SK-N-SH (cell line): ENCODE data around the gene EWSR1. TPM values are rescaled to one million over a fixed set of nuclear protein-coding genes. Genes with fewer than 3 reads are reported as not detected.

Experiments
- CTCF ChIA-PET: fragments of 300-600, 350-600 bp; formaldehyde crosslinking; extraction: SDS; loops from one replicate; lab custom pipeline; 2021; lab: Yijun Ruan, JAX
- POLR2A ChIA-PET: fragments of 350-600 bp; sonication (Branson Sonifier 250); formaldehyde crosslinking; extraction: SDS; loops from one replicate; lab custom pipeline; 2020; ENCODE audit warnings: antibody characterized with exemption, inconsistent platforms; lab: Yijun Ruan, JAX
- DNase-seq: peaks from one replicate; pipeline ENCODE4 v3.0.0; 2012
- H2AFZ ChIP-seq: fragments of 200-600 bp; sonication (generic); 2 replicates; pipeline ENCODE4 v1.8.1; 2016; ENCODE audit warnings: antibody characterized with exemption, mild to moderate bottlenecking, low read depth
- H3F3A ChIP-seq: fragments of 200-600 bp; sonication (generic); replicated peaks from 2 replicates; pipeline ENCODE3; 2016; ENCODE audit warnings: antibody characterized with exemption, mild to moderate bottlenecking; ENCODE audit not compliant: insufficient read depth
- H3K27ac ChIP-seq, 2 experiments: fragments of 200-500 bp in 1 of 2; fragments of 200-600 bp in 1 of 2; sonication (Bioruptor generic) in 1 of 2; sonication (generic), shearing (Covaris generic) in 1 of 2; 2 replicates each; pipeline versions ENCODE4 v1.5.1 to v1.6.1; 2014 to 2016; ENCODE audit warnings: low read depth in 2 of 2, inconsistent platforms in 1 of 2, low read length in 1 of 2, mild to moderate bottlenecking in 1 of 2, mixed read lengths in 1 of 2
- H3K27me3 ChIP-seq: fragments of 200-600 bp; sonication (generic), shearing (Covaris generic); 2 replicates; pipeline ENCODE4 v1.6.1; 2016; ENCODE audit warnings: mixed run types; ENCODE audit not compliant: insufficient read depth
- H3K36me3 ChIP-seq, 2 experiments: fragments of 200-500 bp in 1 of 2; fragments of 200-600 bp in 1 of 2; sonication (Bioruptor generic) in 1 of 2; sonication (generic) in 1 of 2; replicated peaks in 1 of 2; 2 replicates each; pipeline versions ENCODE3 to v1.5.1; 2014 to 2016; ENCODE audit warnings: low read length in 1 of 2, mild to moderate bottlenecking in 1 of 2; ENCODE audit not compliant: insufficient read depth in 2 of 2, control insufficient read depth in 1 of 2
- H3K4me1 ChIP-seq, 2 experiments: fragments of 200-500 bp in 1 of 2; fragments of 200-600 bp in 1 of 2; sonication (Bioruptor generic) in 1 of 2; sonication (generic), shearing (Covaris generic) in 1 of 2; 2 replicates each; pipeline versions ENCODE4 v1.5.1 to v1.6.1; 2014 to 2016; ENCODE audit warnings: low read depth in 1 of 2, low read length in 1 of 2, mixed run types in 1 of 2; ENCODE audit not compliant: insufficient read depth in 2 of 2, control insufficient read depth in 1 of 2
- H3K4me2 ChIP-seq: fragments of 200-600 bp; sonication (generic), shearing (Covaris generic); 2 replicates; pipeline ENCODE4 v1.6.1; 2017; ENCODE audit warnings: mixed run types
- H3K4me3 ChIP-seq, 2 experiments: fragments of 200-500 bp in 1 of 2; fragments of 200-600 bp in 1 of 2; sonication (Bioruptor generic) in 1 of 2; sonication (generic), shearing (Covaris generic) in 1 of 2; 2 replicates each; pipeline versions ENCODE4 v1.5.1 to v1.8.1; 2014 to 2016; ENCODE audit warnings: low read depth in 2 of 2, inconsistent platforms in 1 of 2, low read length in 1 of 2, mild to moderate bottlenecking in 1 of 2, mixed read lengths in 1 of 2, moderate library complexity in 1 of 2
- H3K79me2 ChIP-seq: fragments of 200-600 bp; sonication (generic); 2 replicates; pipeline ENCODE4 v1.8.1; 2017; ENCODE audit warnings: mild to moderate bottlenecking; ENCODE audit not compliant: insufficient read depth
- H3K9ac ChIP-seq: fragments of 200-600 bp; sonication (generic); 2 replicates; pipeline ENCODE4 v1.6.1; 2017; ENCODE audit warnings: mixed run types
- H3K9me2 ChIP-seq: fragments of 200-600 bp; sonication (generic); 2 replicates; pipeline ENCODE4 v1.6.1; 2017; ENCODE audit warnings: mixed run types
- H3K9me3 ChIP-seq: fragments of 200-600 bp; sonication (generic); 2 replicates; pipeline ENCODE4 v1.6.1; 2017; ENCODE audit warnings: mixed run types, mild to moderate bottlenecking, moderate library complexity
- H4K20me1 ChIP-seq: fragments of 200-600 bp; sonication (generic); 2 replicates; pipeline ENCODE4 v1.6.1; 2017; ENCODE audit warnings: mild to moderate bottlenecking, mixed run types; ENCODE audit not compliant: insufficient read depth
- CHD2 ChIP-seq: fragments of 150-350 bp; IDR thresholded peaks from 2 replicates; pipeline ENCODE4 v1.6.1; 2018; ENCODE audit warnings: low read length; ENCODE audit not compliant: partially characterized antibody
- EP300 ChIP-seq, 2 experiments: IDR thresholded peaks; 2 replicates each; pipeline versions ENCODE4 v1.4.0 to v1.6.1; 2012; ENCODE audit warnings: borderline replicate concordance in 1 of 2, low read depth in 1 of 2, low read length in 1 of 2
- EZH2phosphoT487 ChIP-seq: fragments of 200-600 bp; sonication (generic); IDR thresholded peaks from 2 replicates; pipeline ENCODE4 v1.6.1; 2017; ENCODE audit warnings: low read depth, mixed run types, mild to moderate bottlenecking, antibody characterized with exemption, moderate library complexity, borderline replicate concordance
- GATA2 ChIP-seq: sonication (generic); formaldehyde crosslinking; IDR thresholded peaks from 2 replicates; pipeline ENCODE4 v1.5.0; 2020; ENCODE audit warnings: mild to moderate bottlenecking, missing genetic modification reagents
- MXI1 ChIP-seq: IDR thresholded peaks from 2 replicates; pipeline ENCODE4 v1.6.1; 2012; ENCODE audit warnings: mild to moderate bottlenecking, low read depth, low read length, improper control_type of control experiment
- NRF1 ChIP-seq: IDR thresholded peaks from 2 replicates; pipeline ENCODE4 v1.6.1; 2012; ENCODE audit warnings: low read depth, mild to moderate bottlenecking, low read length
- RAD21 ChIP-seq: IDR thresholded peaks from 2 replicates; pipeline ENCODE4 v1.6.1; 2012; ENCODE audit warnings: mild to moderate bottlenecking, low read length
- SIN3A ChIP-seq: IDR thresholded peaks from 2 replicates; pipeline ENCODE4 v1.6.1; 2012; ENCODE audit warnings: low read depth, mild to moderate bottlenecking, low read length, moderate library complexity, borderline replicate concordance
- TEAD4 ChIP-seq: IDR thresholded peaks from 2 replicates; pipeline ENCODE4 v1.4.0; 2012; ENCODE audit warnings: mild to moderate bottlenecking, borderline replicate concordance; ENCODE audit not compliant: insufficient read depth
- WGBS: methylation state at CpG from one replicate; pipeline ENCODE4 v1.1.6; 2017; ENCODE audit warnings: low lambda C conversion rate; 5-methylcytosine and 5-hydroxymethylcytosine counted together
- polyA plus RNA-seq, 3 experiments: library from polyadenylated mRNA; depleted of rRNA; stranded (reverse); fragments of >200 nt; gene quantifications; 2 replicates each; pipeline ENCODE4 v1.2.3, GENCODE V29; 2012
- TF ChIP-seq, protein P1 (sequence below): IDR thresholded peaks from 2 replicates; pipeline ENCODE4 v1.4.0; 2012; ENCODE audit warnings: low read depth, borderline replicate concordance
- TF ChIP-seq, protein P2 (sequence below): fragments of 200-600 bp; sonication (generic); IDR thresholded peaks from 2 replicates; pipeline ENCODE4 v1.6.1; 2017; ENCODE audit warnings: antibody characterized with exemption, mild to moderate bottlenecking, moderate library complexity

EWSR1 gene
- polyA plus RNA-seq, 1 of the 3 experiments (the other 2 are of a cell fraction): 173 TPM

DNA sequence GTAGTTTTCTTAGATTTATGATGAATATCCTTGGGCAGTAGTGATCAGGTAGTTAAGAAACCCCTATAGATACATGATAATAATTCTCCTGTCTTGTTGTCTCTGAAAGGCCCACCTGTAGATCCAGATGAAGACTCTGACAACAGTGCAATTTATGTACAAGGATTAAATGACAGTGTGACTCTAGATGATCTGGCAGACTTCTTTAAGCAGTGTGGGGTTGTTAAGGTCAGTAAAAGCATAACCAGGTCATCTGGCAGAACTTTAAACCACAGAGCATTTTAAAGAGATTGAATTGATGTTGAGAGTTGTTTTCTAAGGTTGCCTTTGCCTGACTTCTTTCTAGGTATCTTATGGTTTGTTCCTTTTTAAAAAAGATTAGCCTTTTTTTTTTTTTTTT, 24.3 kb downstream of the EWSR1 start:
- no peaks in the 10 kb centered on the region for H3K9me3 ChIP-seq
- H4K20me1 ChIP-seq: peaks cover 69% of the 10 kb centered on the region
- H2AFZ ChIP-seq: no peak overlapping the region
- DNase-seq: no peak
- H3K9me2 ChIP-seq: no peaks in the 10 kb centered on the region
- TF ChIP-seq TEAD4 (no peak), MXI1 (no peak), GATA2 (no peak), EP300 (IDR thresholded peaks at IDR 0.05; ENCODE audit: borderline replicate concordance in 1 of 2, low read depth in 1 of 2, low read length in 1 of 2) (no peak), NRF1 (no peak), SIN3A (no peak), EZH2phosphoT487 (no peak), CHD2 (no peak), RAD21 (no peak)
- TF ChIP-seq, protein P1, sequence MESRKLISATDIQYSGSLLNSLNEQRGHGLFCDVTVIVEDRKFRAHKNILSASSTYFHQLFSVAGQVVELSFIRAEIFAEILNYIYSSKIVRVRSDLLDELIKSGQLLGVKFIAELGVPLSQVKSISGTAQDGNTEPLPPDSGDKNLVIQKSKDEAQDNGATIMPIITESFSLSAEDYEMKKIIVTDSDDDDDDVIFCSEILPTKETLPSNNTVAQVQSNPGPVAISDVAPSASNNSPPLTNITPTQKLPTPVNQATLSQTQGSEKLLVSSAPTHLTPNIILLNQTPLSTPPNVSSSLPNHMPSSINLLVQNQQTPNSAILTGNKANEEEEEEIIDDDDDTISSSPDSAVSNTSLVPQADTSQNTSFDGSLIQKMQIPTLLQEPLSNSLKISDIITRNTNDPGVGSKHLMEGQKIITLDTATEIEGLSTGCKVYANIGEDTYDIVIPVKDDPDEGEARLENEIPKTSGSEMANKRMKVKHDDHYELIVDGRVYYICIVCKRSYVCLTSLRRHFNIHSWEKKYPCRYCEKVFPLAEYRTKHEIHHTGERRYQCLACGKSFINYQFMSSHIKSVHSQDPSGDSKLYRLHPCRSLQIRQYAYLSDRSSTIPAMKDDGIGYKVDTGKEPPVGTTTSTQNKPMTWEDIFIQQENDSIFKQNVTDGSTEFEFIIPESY: no peak
- TF ChIP-seq, protein P2, sequence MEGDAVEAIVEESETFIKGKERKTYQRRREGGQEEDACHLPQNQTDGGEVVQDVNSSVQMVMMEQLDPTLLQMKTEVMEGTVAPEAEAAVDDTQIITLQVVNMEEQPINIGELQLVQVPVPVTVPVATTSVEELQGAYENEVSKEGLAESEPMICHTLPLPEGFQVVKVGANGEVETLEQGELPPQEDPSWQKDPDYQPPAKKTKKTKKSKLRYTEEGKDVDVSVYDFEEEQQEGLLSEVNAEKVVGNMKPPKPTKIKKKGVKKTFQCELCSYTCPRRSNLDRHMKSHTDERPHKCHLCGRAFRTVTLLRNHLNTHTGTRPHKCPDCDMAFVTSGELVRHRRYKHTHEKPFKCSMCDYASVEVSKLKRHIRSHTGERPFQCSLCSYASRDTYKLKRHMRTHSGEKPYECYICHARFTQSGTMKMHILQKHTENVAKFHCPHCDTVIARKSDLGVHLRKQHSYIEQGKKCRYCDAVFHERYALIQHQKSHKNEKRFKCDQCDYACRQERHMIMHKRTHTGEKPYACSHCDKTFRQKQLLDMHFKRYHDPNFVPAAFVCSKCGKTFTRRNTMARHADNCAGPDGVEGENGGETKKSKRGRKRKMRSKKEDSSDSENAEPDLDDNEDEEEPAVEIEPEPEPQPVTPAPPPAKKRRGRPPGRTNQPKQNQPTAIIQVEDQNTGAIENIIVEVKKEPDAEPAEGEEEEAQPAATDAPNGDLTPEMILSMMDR: no peak
- H3K4me3 ChIP-seq: no peak overlapping the region
- ChIA-PET POLR2A (no interaction called here), CTCF (interaction anchor here (0.6 to 1.4 kb wide), 2 partner anchors 21 to 58 kb away, joined by 3 to 4 read pairs; no protein-coding TSS in a partner anchor)
- no peaks in the 10 kb centered on the region for H3K27me3 ChIP-seq
- H3K36me3 ChIP-seq: peaks cover 83 to 99% of the 10 kb centered on the region in 2 experiments
- no peak overlapping the region for H3K4me2 ChIP-seq
- H3K9ac ChIP-seq: no peak overlapping the region
- H3F3A ChIP-seq: peaks cover 38% of the 10 kb centered on the region
- H3K79me2 ChIP-seq: peaks cover 76% of the 10 kb centered on the region
- no peaks in the 10 kb centered on the region for H3K4me1 ChIP-seq
- H3K27ac ChIP-seq: no peak overlapping the region

DNA sequence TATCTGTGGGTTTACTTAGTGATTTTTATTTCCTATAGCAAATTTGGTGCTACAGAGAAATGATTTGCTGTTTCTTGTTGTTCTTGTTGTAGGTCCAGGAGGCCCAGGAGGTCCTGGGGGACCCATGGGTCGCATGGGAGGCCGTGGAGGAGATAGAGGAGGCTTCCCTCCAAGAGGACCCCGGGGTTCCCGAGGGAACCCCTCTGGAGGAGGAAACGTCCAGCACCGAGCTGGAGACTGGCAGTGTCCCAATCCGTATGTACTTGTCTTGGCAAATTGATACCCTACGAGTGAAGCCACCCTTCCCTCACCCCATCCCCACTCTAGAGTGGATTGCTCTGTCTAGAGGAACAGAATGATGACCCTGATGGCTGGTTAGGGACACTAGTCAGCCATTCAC, 30.6 kb downstream of the EWSR1 start:
- Histone ChIP-seq H3K79me2 (peaks cover 13% of the 10 kb centered on the region; the same call in 1 of the 2 replicates), H3K27ac (no peak overlapping the region), H3K36me3 (peaks cover 50 to 60% of the 10 kb centered on the region in 2 experiments), H3F3A (peaks cover 56% of the 10 kb centered on the region), H3K9ac (no peak overlapping the region), H3K27me3 (no peaks in the 10 kb centered on the region), H3K9me2 (no peaks in the 10 kb centered on the region), H3K4me2 (no peak overlapping the region), H4K20me1 (peaks cover 25% of the 10 kb centered on the region; the same call in 1 of the 2 replicates), H3K4me3 (no peak overlapping the region), H3K4me1 (peaks cover 0 to 16% of the 10 kb centered on the region in 2 experiments; a peak in 1 of 4 replicates), H3K9me3 (no peaks in the 10 kb centered on the region), H2AFZ (no peak overlapping the region)
- WGBS: 91% methylated on average over 8 of the region's 8 CpGs
- ChIA-PET CTCF (interaction anchor here (1.0 to 2.2 kb wide), 3 partner anchors 8 to 60 kb away, joined by 5 to 7 read pairs (median 6); partner anchors contain the start of gene GAS2L1), POLR2A (no interaction called here)
- DNase-seq: no peak
- TF ChIP-seq, protein P2: no peak
